ENCODE results near the gene AATF.

The AATF gene

GRCh38 chr17:37028040-37028439 is 79.3 kb downstream of the AATF start:
- TF ChIP-seq EZH2phosphoT487 (IDR thresholded peaks at IDR 0.05; ENCODE audit: borderline replicate concordance) (no peak), CTCF (conservative IDR thresholded peaks at IDR 0.05; ENCODE audit: low read length) (no peak)
- Histone ChIP-seq H2AFZ (ENCODE audit: low read length) (no peak overlapping the region), H3K4me1 (ENCODE audit: insufficient read depth, low read length, poor library complexity, severe bottlenecking) (peaks cover 4% of the 10 kb centered on the region), H3K79me2 (ENCODE audit: insufficient read depth, low read length) (no peaks in the 10 kb centered on the region), H3K4me2 (ENCODE audit: low read depth, low read length, poor library complexity, severe bottlenecking) (no peak overlapping the region), H3K9me3 (ENCODE audit: insufficient read depth, low read depth, low read length) (no peaks in the 10 kb centered on the region), H3F3A (ENCODE audit: low read depth) (no peaks in the 10 kb centered on the region), H3K4me3 (ENCODE audit: low read length, poor library complexity, severe bottlenecking) (no peak overlapping the region), H3K36me3 (ENCODE audit: insufficient read depth, low read length) (peaks cover 61% of the 10 kb centered on the region; the same call in 1 of the 2 replicates), H3K9me2 (replicated peaks; ENCODE audit: low read depth, low read length) (no peaks in the 10 kb centered on the region), H3K27me3 (ENCODE audit: insufficient read depth, low read length, poor library complexity, severe bottlenecking) (no peaks in the 10 kb centered on the region), H4K20me1 (ENCODE audit: insufficient read depth, low read length, poor library complexity, severe bottlenecking) (no peaks in the 10 kb centered on the region), H3K9ac (ENCODE audit: low read depth, low read length, poor library complexity, severe bottlenecking) (no peak overlapping the region)

GRCh38 chr17:37031493-37032083 is 82.8 kb downstream of the AATF start:
- Histone ChIP-seq H3K4me3 (ENCODE audit: low read length, poor library complexity, severe bottlenecking) (no peak overlapping the region), H4K20me1 (ENCODE audit: insufficient read depth, low read length, poor library complexity, severe bottlenecking) (no peaks in the 10 kb centered on the region), H3K79me2 (ENCODE audit: insufficient read depth, low read length) (no peaks in the 10 kb centered on the region), H3K9ac (ENCODE audit: low read depth, low read length, poor library complexity, severe bottlenecking) (no peak overlapping the region), H3K4me2 (ENCODE audit: low read depth, low read length, poor library complexity, severe bottlenecking) (no peak overlapping the region), H3K9me2 (replicated peaks; ENCODE audit: low read depth, low read length) (no peaks in the 10 kb centered on the region), H3F3A (ENCODE audit: low read depth) (no peaks in the 10 kb centered on the region), H3K4me1 (ENCODE audit: insufficient read depth, low read length, poor library complexity, severe bottlenecking) (no peaks in the 10 kb centered on the region), H3K27me3 (ENCODE audit: insufficient read depth, low read length, poor library complexity, severe bottlenecking) (no peaks in the 10 kb centered on the region), H3K36me3 (ENCODE audit: insufficient read depth, low read length) (peaks cover 39% of the 10 kb centered on the region; the same call in 1 of the 2 replicates), H3K9me3 (ENCODE audit: insufficient read depth, low read depth, low read length) (no peaks in the 10 kb centered on the region), H2AFZ (ENCODE audit: low read length) (no peak overlapping the region)
- no peak for TF ChIP-seq CTCF (conservative IDR thresholded peaks at IDR 0.05; ENCODE audit: low read length)
- no peak for TF ChIP-seq EZH2phosphoT487 (IDR thresholded peaks at IDR 0.05; ENCODE audit: borderline replicate concordance)

- no peak overlapping the region for H3K4me3 ChIP-seq (ENCODE audit: low read length, poor library complexity, severe bottlenecking)
- H3K79me2 ChIP-seq (ENCODE audit: insufficient read depth, low read length): no peaks in the 10 kb centered on the region
- H3K4me1 ChIP-seq (ENCODE audit: insufficient read depth, low read length, poor library complexity, severe bottlenecking): no peaks in the 10 kb centered on the region
- H4K20me1 ChIP-seq (ENCODE audit: insufficient read depth, low read length, poor library complexity, severe bottlenecking): no peaks in the 10 kb centered on the region
- peaks cover 24% of the 10 kb centered on the region; the same call in 1 of the 2 replicates for H3K36me3 ChIP-seq (ENCODE audit: insufficient read depth, low read length)
- H3K4me2 ChIP-seq (ENCODE audit: low read depth, low read length, poor library complexity, severe bottlenecking): no peak overlapping the region
- TF ChIP-seq CTCF (conservative IDR thresholded peaks at IDR 0.05; ENCODE audit: low read length) (no peak), EZH2phosphoT487 (IDR thresholded peaks at IDR 0.05; ENCODE audit: borderline replicate concordance) (no peak)
- no peaks in the 10 kb centered on the region for H3K27me3 ChIP-seq (ENCODE audit: insufficient read depth, low read length, poor library complexity, severe bottlenecking)
- H2AFZ ChIP-seq (ENCODE audit: low read length): no peak overlapping the region
- H3F3A ChIP-seq (ENCODE audit: low read depth): no peaks in the 10 kb centered on the region
- no peaks in the 10 kb centered on the region for H3K9me3 ChIP-seq (ENCODE audit: insufficient read depth, low read depth, low read length)
- no peaks in the 10 kb centered on the region for H3K9me2 ChIP-seq (replicated peaks; ENCODE audit: low read depth, low read length)
- H3K9ac ChIP-seq (ENCODE audit: low read depth, low read length, poor library complexity, severe bottlenecking): no peak overlapping the region
These were observed 88.9 kb downstream of the AATF start for GRCh38 chr17:37037590-37038155.

Data from Loucy (cell line).